Choroid plexus epithelial cell (primary cell): ENCODE measurements around the gene CD300LD.
"Not testable (repeated sequence)": the region's sequence is repeated elsewhere in the genome, so short reads cannot be mapped to it uniquely, and the experiment has no call there.

Experiments
- DNase-seq: peaks from one replicate; pipeline ENCODE4 v3.0.0-alpha.2; 2010; ENCODE audit warnings: low read depth
- H3K4me3 ChIP-seq: 2 replicates; pipeline ENCODE4 v1.5.1; 2011; ENCODE audit warnings: low read depth, mild to moderate bottlenecking, control low read depth, low read length, moderate library complexity
- CTCF ChIP-seq: conservative IDR thresholded peaks from 2 replicates; pipeline ENCODE4 v1.5.1; 2011; ENCODE audit warnings: low read depth, mild to moderate bottlenecking, control low read depth, inconsistent platforms, low read length, moderate library complexity

CD300LD gene

GRCh38 chr17:74585711-74586110, 6.4 kb downstream of the CD300LD start:
- no peak for DNase-seq
- no peak overlapping the region for H3K4me3 ChIP-seq
- no peak for TF ChIP-seq CTCF

GRCh38 chr17:74584292-74585060, 7.6 kb downstream of the CD300LD start:
- DNase-seq, result no peak
- no peak for TF ChIP-seq CTCF
- H3K4me3 ChIP-seq, result no peak overlapping the region

- no peak for DNase-seq
- no peak overlapping the region for H3K4me3 ChIP-seq
- TF ChIP-seq CTCF, result no peak
Observed at GRCh38 chr17:74582633-74583032, 9.4 kb downstream of the CD300LD start.

DNA sequence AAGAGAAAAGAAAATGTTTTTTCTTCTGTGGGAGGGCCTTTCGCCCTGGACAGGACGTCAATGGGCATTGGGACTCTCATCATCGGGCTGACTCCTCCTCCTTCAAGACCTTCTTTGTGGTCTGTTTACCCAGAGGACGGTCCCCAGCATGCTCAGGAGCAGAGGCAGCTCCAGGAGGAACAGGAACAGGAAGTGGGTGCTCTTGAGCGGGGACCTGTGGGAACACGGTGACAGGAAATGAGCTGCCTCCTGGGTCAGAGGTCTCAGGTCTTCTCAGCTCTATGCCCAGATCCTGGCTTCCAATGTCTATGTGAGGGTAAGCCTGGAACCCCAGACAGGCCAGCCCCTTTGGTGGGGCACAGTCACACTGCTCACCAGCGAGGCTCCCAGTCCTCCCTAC, 12.2 kb downstream of the CD300LD start:
- no peak for TF ChIP-seq CTCF
- no peak overlapping the region for H3K4me3 ChIP-seq
- no peak for DNase-seq

DNA sequence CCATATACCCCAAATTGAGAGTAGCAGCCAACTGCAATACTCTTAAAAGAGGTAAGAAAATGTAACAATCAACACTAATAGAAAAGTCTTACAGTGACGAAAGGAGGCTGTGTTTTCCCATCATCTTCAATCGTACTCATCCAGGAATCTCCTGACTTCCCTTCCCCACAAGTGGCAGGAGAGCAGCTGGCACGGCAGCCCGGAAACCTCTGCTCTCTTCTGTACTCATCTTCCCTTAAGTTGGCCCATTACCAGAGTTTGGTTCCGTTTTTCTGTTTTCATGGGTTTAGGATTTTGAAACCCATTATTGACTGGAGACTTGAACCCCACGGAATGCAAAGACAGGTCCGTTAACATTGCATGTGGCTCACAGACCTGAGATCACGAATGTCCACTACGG, 13.1 kb downstream of the CD300LD start:
- no peak for TF ChIP-seq CTCF

GRCh38 chr17:74574489-74575142, 17.5 kb downstream of the CD300LD start:
- TF ChIP-seq CTCF, result no peak
- DNase-seq, result no peak
- no peak overlapping the region for H3K4me3 ChIP-seq

More for the DNA sequence above, 13.1 kb downstream of the CD300LD start:
- DNase-seq, result no peak
- no peak overlapping the region for H3K4me3 ChIP-seq

DNA sequence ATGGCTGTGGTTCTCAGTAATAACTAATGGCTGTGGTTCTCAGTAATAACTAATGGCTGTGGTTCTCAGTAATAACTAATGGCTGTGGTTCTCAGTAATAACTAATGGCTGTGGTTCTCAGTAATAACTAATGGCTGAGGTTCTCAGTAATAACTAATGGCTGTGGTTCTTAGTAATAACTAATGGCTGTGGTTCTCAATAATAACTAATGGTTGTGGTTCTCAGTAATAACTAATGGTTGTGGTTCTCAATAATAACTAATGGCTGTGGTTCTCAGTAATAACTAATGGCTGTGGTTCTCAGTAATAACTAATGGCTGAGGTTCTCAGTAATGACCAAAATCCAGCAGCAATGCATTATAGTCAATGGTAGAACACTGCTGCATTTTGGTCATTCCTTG, 18.4 kb downstream of the CD300LD start:
- not testable (repeated sequence) for H3K4me3 ChIP-seq, DNase-seq
